Skeletal muscle tissue (tissue), 4 donors: ENCODE measurements around the gene EHMT1. TPM values are rescaled to one million over a fixed set of nuclear protein-coding genes. Genes with fewer than 3 reads are reported as not detected.

Experiments
- H3K27ac ChIP-seq: one replicate; pipeline ENCODE4 v1.7.0; 2013; ENCODE audit warnings: mild to moderate bottlenecking, low read depth, low read length, inconsistent platforms
- H3K27me3 ChIP-seq, 3 donors: one replicate each; pipeline ENCODE4 v1.7.0; 2013; ENCODE audit warnings: low read length in 3 of 3; ENCODE audit not compliant: control insufficient read depth in 3 of 3, insufficient read depth in 3 of 3
- H3K36me3 ChIP-seq, 3 donors: one replicate each; pipeline ENCODE4 v1.7.0; 2013; ENCODE audit warnings: low read length in 3 of 3; ENCODE audit not compliant: control insufficient read depth in 3 of 3, insufficient read depth in 3 of 3
- H3K4me1 ChIP-seq, 3 donors: one replicate each; pipeline ENCODE4 v1.7.0; 2013; ENCODE audit warnings: low read length in 3 of 3, mild to moderate bottlenecking in 3 of 3; ENCODE audit not compliant: control insufficient read depth in 3 of 3, insufficient read depth in 3 of 3
- H3K4me3 ChIP-seq, 3 donors: one replicate each; pipeline ENCODE4 v1.7.0; 2013; ENCODE audit warnings: low read length in 3 of 3
- H3K9ac ChIP-seq, 3 donors: one replicate each; pipeline ENCODE4 v1.7.0; 2013; ENCODE audit warnings: low read length in 3 of 3, mild to moderate bottlenecking in 3 of 3, moderate library complexity in 2 of 3, low read depth in 1 of 3
- H3K9me3 ChIP-seq, 3 donors: one replicate each; pipeline ENCODE4 v1.7.0; 2013; ENCODE audit warnings: low read length in 3 of 3; ENCODE audit not compliant: control insufficient read depth in 3 of 3
- total RNA-seq: library from RNA; depleted of rRNA; stranded (reverse); fragments of >200 nt; gene quantifications from one replicate; pipeline ENCODE4 v1.2.3, GENCODE V29; 2014
- donor health status: Osteomylitis.

Gene EHMT1
- total RNA-seq, 1 donor from 2014 or later, result 43.3 TPM

DNA sequence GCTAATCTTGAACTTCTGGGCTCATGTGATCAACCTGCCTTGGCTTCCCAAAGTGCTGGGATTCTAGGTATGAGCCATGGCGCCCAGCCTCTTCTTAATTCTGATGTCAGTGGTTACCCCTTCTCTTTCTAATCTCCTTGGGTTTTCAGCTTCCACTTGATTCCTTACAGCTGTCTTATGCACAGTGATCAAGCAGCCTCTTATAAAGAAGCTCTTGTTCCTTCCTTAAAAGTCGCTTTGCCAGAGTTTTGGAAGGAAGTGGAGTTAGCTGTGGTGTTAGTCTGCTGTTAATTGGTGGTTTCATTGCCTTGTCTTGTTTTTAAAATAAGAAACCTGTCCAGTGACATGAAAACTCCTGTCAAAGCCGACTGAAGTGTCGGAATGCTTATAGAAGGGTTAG, 130.7 kb downstream of the EHMT1 start:
- Histone ChIP-seq H3K27ac (no peak overlapping the region), H3K36me3 (peaks cover 17 to 20% (median 17%) of the 10 kb centered on the region in 3 donors), H3K4me3 (no peak overlapping the region), H3K4me1 (peaks cover 10 to 18% (median 14%) of the 10 kb centered on the region in 3 donors), H3K9ac (no peak overlapping the region), H3K9me3 (no peaks in the 10 kb centered on the region), H3K27me3 (no peaks in the 10 kb centered on the region)

DNA sequence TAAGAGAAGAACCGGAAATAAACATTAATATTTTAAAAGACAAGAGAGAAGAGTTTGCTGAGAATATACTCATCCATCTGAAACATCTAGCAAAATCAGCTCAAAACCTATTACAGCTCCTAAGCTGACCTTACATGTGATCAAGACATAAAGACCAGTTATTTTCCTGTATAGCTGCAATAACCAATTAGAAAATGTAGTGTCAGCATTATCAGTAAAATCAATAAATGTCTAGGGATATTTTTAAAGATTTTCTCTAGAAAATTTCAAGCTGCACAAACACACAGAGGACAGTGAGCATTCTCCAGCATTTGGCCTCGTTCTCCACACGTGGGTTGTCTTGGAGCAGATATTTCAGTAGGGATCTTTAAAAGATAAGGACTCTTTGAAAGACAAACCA, 131.2 kb downstream of the EHMT1 start:
- Histone ChIP-seq H3K27ac (no peak overlapping the region), H3K4me1 (peaks cover 10 to 18% (median 14%) of the 10 kb centered on the region in 3 donors), H3K9ac (no peak overlapping the region), H3K27me3 (no peaks in the 10 kb centered on the region), H3K4me3 (no peak overlapping the region), H3K36me3 (peaks cover 16 to 19% (median 18%) of the 10 kb centered on the region in 3 donors), H3K9me3 (no peaks in the 10 kb centered on the region)

DNA sequence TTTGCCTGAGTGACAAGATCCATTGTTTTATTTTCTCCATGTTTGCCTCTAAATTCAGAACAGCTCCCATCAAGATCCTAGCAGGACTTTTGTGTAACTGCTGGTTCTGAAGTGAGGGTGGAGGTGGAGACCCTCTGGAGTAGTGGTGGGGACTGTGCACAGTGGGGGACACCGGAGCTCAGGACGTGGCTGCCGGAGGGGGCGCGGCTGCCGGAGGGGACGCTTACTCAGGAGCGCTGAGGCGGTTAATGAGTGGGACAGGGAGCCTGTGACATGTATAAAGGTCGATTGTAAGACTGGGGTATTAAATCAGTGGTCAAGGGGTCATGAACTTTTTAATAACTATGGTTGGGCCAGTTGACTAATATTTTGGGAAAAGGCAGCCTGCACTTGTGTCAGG, 131.8 kb downstream of the EHMT1 start:
- H3K36me3 ChIP-seq, result peaks cover 19 to 22% (median 21%) of the 10 kb centered on the region in 3 donors
- H3K4me1 ChIP-seq, result peaks cover 7 to 16% (median 11%) of the 10 kb centered on the region in 3 donors
- H3K4me3 ChIP-seq, result no peak overlapping the region
- no peak overlapping the region for H3K27ac ChIP-seq
- no peaks in the 10 kb centered on the region for H3K27me3 ChIP-seq
- no peak overlapping the region for H3K9ac ChIP-seq
- H3K9me3 ChIP-seq, result peaks cover 0 to 3% (median 0%) of the 10 kb centered on the region in 3 donors

DNA sequence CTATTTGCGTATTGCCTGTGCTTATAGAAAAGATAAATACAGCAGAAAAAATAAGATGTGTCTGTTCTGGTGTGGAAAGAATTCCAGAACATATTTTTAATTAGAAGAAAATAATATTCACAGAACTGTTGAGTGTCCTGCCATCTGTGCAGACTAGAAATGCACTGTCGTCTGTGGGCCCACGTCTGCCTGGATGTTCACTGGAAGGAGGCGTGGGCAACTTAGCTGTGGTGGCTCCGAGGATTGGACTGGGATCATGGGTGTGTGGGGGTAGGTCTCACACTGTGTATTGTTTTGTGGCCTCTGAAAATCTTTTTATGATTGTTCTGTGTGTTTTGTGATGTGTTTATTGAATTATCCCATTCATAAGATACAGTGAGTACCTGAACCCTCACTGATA, 132.8 kb downstream of the EHMT1 start:
- peaks cover 0 to 4% (median 0%) of the 10 kb centered on the region in 3 donors for H3K9me3 ChIP-seq
- H3K4me3 ChIP-seq, result no peak overlapping the region
- H3K36me3 ChIP-seq, result peaks cover 17 to 22% (median 21%) of the 10 kb centered on the region in 3 donors
- no peaks in the 10 kb centered on the region for H3K27me3 ChIP-seq
- H3K4me1 ChIP-seq, result peaks cover 2 to 9% (median 6%) of the 10 kb centered on the region in 3 donors
- no peak overlapping the region for H3K27ac ChIP-seq
- H3K9ac ChIP-seq, result no peak overlapping the region

DNA sequence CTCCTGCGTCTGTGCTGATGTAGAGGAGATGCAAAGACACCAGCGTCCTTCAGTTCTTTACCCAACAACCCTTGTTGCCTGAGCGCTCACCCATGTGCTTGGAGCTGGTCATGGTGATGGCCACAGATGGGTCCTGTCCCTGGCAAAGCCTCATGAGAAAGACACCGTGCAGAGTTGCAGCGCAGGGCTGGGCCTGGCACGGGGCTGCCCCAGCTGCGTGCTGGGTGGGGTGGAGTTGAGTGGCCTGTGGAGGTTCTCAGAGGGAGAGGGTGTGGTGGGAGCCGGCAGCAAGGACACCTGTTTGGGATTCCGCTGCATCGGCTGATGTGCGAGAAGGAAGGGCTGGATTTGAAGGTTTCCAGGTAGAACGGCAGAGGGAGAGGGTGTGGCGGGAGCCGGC, 133.6 kb downstream of the EHMT1 start:
- Histone ChIP-seq H3K4me3 (no peak overlapping the region), H3K27me3 (no peaks in the 10 kb centered on the region), H3K9ac (no peak overlapping the region), H3K36me3 (peaks cover 18 to 22% (median 18%) of the 10 kb centered on the region in 3 donors), H3K27ac (no peak overlapping the region), H3K9me3 (peaks cover 0 to 4% (median 0%) of the 10 kb centered on the region in 3 donors), H3K4me1 (peaks cover 6 to 14% (median 11%) of the 10 kb centered on the region in 3 donors)

DNA sequence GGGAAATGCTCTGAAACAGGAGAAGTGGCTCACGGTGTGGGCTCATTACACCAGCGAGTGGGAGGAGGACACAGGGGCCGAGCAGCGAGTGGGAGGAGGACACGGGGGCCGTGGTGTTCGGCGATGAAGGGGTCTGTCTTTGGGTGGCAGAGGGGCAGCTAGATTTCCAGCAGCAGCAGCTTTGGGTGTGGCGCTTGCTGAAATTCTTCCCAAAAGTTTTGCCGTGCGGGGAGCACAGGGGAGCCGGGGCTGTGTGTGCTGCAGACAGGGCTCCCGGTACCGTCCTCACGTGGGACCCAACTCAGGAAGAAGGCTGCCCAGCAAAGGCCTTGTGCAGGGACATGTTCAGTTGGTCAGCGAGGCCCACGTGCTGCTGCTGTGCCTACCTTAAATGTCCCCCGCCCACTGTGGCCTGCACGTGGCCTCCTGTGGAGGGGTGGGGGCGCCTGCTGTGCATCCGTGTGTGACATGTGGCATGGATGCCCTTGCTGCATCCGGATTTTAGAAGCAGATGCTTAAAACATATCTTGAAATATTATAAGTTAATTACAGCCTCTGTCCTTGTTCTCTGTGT, 134.5 kb downstream of the EHMT1 start:
- Histone ChIP-seq H3K4me3 (no peak overlapping the region), H3K4me1 (peaks cover 6 to 21% (median 11%) of the 10 kb centered on the region in 3 donors), H3K9me3 (peaks cover 0 to 4% (median 0%) of the 10 kb centered on the region in 3 donors), H3K9ac (no peak overlapping the region), H3K36me3 (peaks cover 24 to 28% (median 26%) of the 10 kb centered on the region in 3 donors), H3K27me3 (no peaks in the 10 kb centered on the region), H3K27ac (no peak overlapping the region)

DNA sequence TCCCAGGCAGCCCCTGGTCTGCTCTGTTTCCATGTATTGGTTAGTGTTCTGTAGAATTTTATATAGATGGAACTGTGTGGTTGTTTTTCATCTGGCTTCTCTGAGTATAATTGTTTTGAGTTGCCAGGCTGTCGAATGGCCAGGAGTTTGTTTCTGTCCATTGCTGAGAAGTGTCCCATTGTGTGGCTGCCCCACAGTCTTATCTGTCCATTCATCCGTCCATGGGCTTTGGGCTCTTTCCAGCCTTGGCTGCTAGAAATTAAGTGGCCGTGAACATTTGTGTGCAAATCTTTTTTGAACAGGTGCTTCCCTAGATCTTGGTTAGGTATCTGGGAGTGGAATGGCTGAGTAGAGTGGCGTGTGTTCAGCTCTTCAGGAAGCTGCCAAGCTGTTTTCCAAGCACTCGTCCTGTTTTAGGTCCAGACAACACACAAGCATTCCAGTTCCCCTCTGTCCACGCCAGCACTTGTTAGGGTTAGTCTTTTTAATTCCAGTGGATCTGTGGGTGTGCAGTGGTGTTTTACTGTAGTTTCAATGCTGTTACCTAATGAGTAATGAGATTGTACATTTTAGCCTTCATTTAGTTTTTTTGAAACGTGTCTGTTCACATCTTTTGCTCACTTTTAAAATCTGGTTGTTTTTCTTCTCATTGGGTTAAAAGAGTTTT, 136.6 kb downstream of the EHMT1 start:
- H3K4me3 ChIP-seq, result no peak overlapping the region
- no peaks in the 10 kb centered on the region for H3K27me3 ChIP-seq
- H3K36me3 ChIP-seq, result peaks cover 31 to 38% (median 37%) of the 10 kb centered on the region in 3 donors
- peaks cover 4 to 16% (median 6%) of the 10 kb centered on the region in 3 donors for H3K4me1 ChIP-seq
- H3K9me3 ChIP-seq, result peaks cover 0 to 4% (median 0%) of the 10 kb centered on the region in 3 donors
- no peak overlapping the region for H3K9ac ChIP-seq
- H3K27ac ChIP-seq, result no peak overlapping the region

DNA sequence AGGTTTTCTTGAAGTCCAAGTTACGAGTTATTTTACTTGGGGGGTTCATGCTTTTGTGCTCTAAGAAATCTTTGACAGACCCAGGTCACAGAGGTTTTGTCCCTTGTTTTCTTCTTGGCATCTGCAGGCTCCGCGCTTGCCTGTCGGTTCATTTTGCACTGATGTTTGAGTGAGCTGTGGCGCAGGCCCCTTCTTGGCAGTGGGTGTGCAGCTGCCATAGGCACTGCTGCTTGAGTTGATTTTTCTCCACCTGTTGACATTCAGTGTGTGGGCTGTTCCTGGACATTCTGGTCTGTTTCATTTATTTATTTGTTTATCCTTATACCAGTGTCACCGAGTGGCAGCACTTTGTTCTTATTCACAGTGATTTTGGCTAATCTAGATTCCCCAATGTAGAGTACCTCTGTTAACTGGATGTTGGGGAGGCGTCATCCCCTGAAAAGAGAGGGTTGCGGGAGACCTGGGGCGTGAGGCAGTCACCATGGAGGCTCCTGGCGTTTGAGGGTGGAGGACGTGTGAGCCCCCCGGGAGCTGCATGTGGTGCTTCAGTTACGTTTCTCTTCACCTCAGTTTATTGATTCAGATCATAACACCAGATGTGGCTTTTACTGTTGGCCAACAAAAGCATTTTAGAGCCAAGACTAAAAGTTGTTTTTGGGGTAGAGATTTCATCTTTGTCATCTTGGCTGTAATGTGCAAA, 137.4 kb downstream of the EHMT1 start:
- H3K4me3 ChIP-seq, result no peak overlapping the region
- peaks cover 31 to 38% (median 37%) of the 10 kb centered on the region in 3 donors for H3K36me3 ChIP-seq
- peaks cover 4 to 21% (median 11%) of the 10 kb centered on the region in 3 donors for H3K4me1 ChIP-seq
- H3K9me3 ChIP-seq, result peaks cover 0 to 4% (median 0%) of the 10 kb centered on the region in 3 donors
- no peaks in the 10 kb centered on the region for H3K27me3 ChIP-seq
- H3K27ac ChIP-seq, result no peak overlapping the region
- H3K9ac ChIP-seq, result no peak overlapping the region

DNA sequence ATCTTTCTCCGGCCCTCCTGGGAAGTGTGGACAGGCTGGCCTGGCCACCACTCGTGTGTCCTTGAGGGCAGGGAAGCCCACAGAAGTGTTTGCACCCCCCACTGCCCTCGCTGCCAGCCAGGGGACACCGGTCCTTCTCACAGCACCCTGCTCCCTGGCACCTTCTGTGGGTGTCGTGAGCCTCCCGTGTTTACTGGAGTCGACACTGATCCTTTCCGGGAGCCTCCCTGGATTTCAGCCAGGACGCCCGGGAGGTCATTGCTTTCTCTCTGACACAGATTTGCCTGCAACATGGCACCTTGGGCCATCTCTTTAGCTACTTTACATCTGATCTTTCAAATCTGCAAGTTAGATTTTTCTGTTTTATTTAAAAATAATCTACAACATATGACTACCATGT, 138.3 kb downstream of the EHMT1 start:
- Histone ChIP-seq H3K9me3 (peaks cover 0 to 4% (median 0%) of the 10 kb centered on the region in 3 donors), H3K9ac (peak overlapping the region in 2 of 3 donors; percentile 35 to 58), H3K36me3 (peaks cover 26 to 38% (median 37%) of the 10 kb centered on the region in 3 donors), H3K27me3 (no peaks in the 10 kb centered on the region), H3K4me1 (peaks cover 4 to 21% (median 11%) of the 10 kb centered on the region in 3 donors), H3K4me3 (peak overlapping the region in 1 of 3 donors; percentile 41), H3K27ac (peak overlapping the region; percentile 64)
